ENCODE data around the gene HTATIP2. TPM values are rescaled to one million over a fixed set of nuclear protein-coding genes. Genes with fewer than 3 reads are reported as not detected.

Gene HTATIP2
- total and polyA plus RNA-seq, 2 experiments from 2014 or later: 31.5 to 61.3 TPM

- TF ChIP-seq EZH2 (IDR thresholded peaks at IDR 0.05; ENCODE audit: borderline replicate concordance): no peak
- TF ChIP-seq EZH2phosphoT487 (IDR thresholded peaks at IDR 0.05; ENCODE audit: low read depth, severe bottlenecking, unreplicated experiment): no peak
- no peak for TF ChIP-seq CTCF (IDR thresholded peaks at IDR 0.05; ENCODE audit: poor library complexity)
- H3K4me3 ChIP-seq: no peak overlapping the region
- peak; percentile 77 for DNase-seq (ENCODE audit: low spot score)
- no peak overlapping the region for H2AFZ ChIP-seq
- H3K9me3 ChIP-seq (ENCODE audit: low read depth): no peaks in the 10 kb centered on the region
- no peaks in the 10 kb centered on the region for H3K27me3 ChIP-seq
- no peaks in the 10 kb centered on the region for H3K36me3 ChIP-seq (replicated peaks; ENCODE audit: insufficient read depth, low read depth)
- H3K9me2 ChIP-seq (replicated peaks; ENCODE audit: insufficient read depth): no peaks in the 10 kb centered on the region
- no peak overlapping the region for H3K27ac ChIP-seq
- H3K4me2 ChIP-seq: peak overlapping the region; percentile 66
- 21% methylated on average over 26 of the region's 26 CpGs for WGBS (ENCODE audit: low lambda C conversion rate, missing lambda C conversion rate)
- no peaks in the 10 kb centered on the region for H3K79me2 ChIP-seq
- H3K4me1 ChIP-seq (ENCODE audit: insufficient read depth): peaks cover 3% of the 10 kb centered on the region
- H4K20me1 ChIP-seq (ENCODE audit: insufficient read depth, poor library complexity, severe bottlenecking): no peaks in the 10 kb centered on the region
Measured at GRCh38 chr11:20342347-20343141, 21.0 kb upstream of the HTATIP2 start.

- DNase-seq (ENCODE audit: low spot score): no peak
- H4K20me1 ChIP-seq (ENCODE audit: insufficient read depth, poor library complexity, severe bottlenecking): no peaks in the 10 kb centered on the region
- no peaks in the 10 kb centered on the region for H3K79me2 ChIP-seq
- H3K27me3 ChIP-seq: no peaks in the 10 kb centered on the region
- WGBS (ENCODE audit: low lambda C conversion rate, missing lambda C conversion rate): 90% methylated on average over 7 of the region's 7 CpGs
- H3K4me3 ChIP-seq: no peak overlapping the region
- peaks cover 1% of the 10 kb centered on the region for H3K4me1 ChIP-seq (ENCODE audit: insufficient read depth)
- no peaks in the 10 kb centered on the region for H3K9me2 ChIP-seq (replicated peaks; ENCODE audit: insufficient read depth)
- no peaks in the 10 kb centered on the region for H3K36me3 ChIP-seq (replicated peaks; ENCODE audit: insufficient read depth, low read depth)
- H3K27ac ChIP-seq: no peak overlapping the region
- TF ChIP-seq CTCF (IDR thresholded peaks at IDR 0.05; ENCODE audit: poor library complexity): no peak
- TF ChIP-seq EZH2 (IDR thresholded peaks at IDR 0.05; ENCODE audit: borderline replicate concordance): no peak
- TF ChIP-seq EZH2phosphoT487 (IDR thresholded peaks at IDR 0.05; ENCODE audit: low read depth, severe bottlenecking, unreplicated experiment): no peak
- no peak overlapping the region for H3K4me2 ChIP-seq
- no peak overlapping the region for H2AFZ ChIP-seq
- no peaks in the 10 kb centered on the region for H3K9me3 ChIP-seq (ENCODE audit: low read depth)
Measured at GRCh38 chr11:20351136-20351535, 12.4 kb upstream of the HTATIP2 start.

- H3K4me3 ChIP-seq: no peak overlapping the region
- WGBS (ENCODE audit: low lambda C conversion rate, missing lambda C conversion rate): 57% methylated on average over 2 of the region's 2 CpGs
- DNase-seq (ENCODE audit: low spot score): no peak
Measured at GRCh38 chr11:20351751-20352262, 11.7 kb upstream of the HTATIP2 start.

GRCh38 chr11:20353829-20354434, 9.6 kb upstream of the HTATIP2 start:
- H4K20me1 ChIP-seq (ENCODE audit: insufficient read depth, poor library complexity, severe bottlenecking): no peaks in the 10 kb centered on the region
- no peak overlapping the region for H3K4me3 ChIP-seq
- no peak overlapping the region for H2AFZ ChIP-seq
- H3K27me3 ChIP-seq: no peaks in the 10 kb centered on the region
- H3K36me3 ChIP-seq (replicated peaks; ENCODE audit: insufficient read depth, low read depth): no peaks in the 10 kb centered on the region
- no peaks in the 10 kb centered on the region for H3K79me2 ChIP-seq
- no peaks in the 10 kb centered on the region for H3K9me2 ChIP-seq (replicated peaks; ENCODE audit: insufficient read depth)
- H3K9me3 ChIP-seq (ENCODE audit: low read depth): no peaks in the 10 kb centered on the region
- TF ChIP-seq EZH2 (IDR thresholded peaks at IDR 0.05; ENCODE audit: borderline replicate concordance): no peak
- TF ChIP-seq EZH2phosphoT487 (IDR thresholded peaks at IDR 0.05; ENCODE audit: low read depth, severe bottlenecking, unreplicated experiment): no peak
- peak; percentile 83 for TF ChIP-seq CTCF (IDR thresholded peaks at IDR 0.05; ENCODE audit: poor library complexity)
- no peak overlapping the region for H3K27ac ChIP-seq
- H3K4me2 ChIP-seq: no peak overlapping the region
- 17% methylated on average over 6 of the region's 6 CpGs for WGBS (ENCODE audit: low lambda C conversion rate, missing lambda C conversion rate)
- peaks cover 3% of the 10 kb centered on the region for H3K4me1 ChIP-seq (ENCODE audit: insufficient read depth)
- peak; percentile 75 for DNase-seq (ENCODE audit: low spot score)

More at GRCh38 chr11:20351751-20352262, 11.7 kb upstream of the HTATIP2 start:
- H3K27me3 ChIP-seq: no peaks in the 10 kb centered on the region
- no peaks in the 10 kb centered on the region for H4K20me1 ChIP-seq (ENCODE audit: insufficient read depth, poor library complexity, severe bottlenecking)
- H3K9me3 ChIP-seq (ENCODE audit: low read depth): no peaks in the 10 kb centered on the region
- H3K27ac ChIP-seq: no peak overlapping the region
- TF ChIP-seq EZH2 (IDR thresholded peaks at IDR 0.05; ENCODE audit: borderline replicate concordance): no peak
- no peak for TF ChIP-seq EZH2phosphoT487 (IDR thresholded peaks at IDR 0.05; ENCODE audit: low read depth, severe bottlenecking, unreplicated experiment)
- H3K4me2 ChIP-seq: no peak overlapping the region
- H3K9me2 ChIP-seq (replicated peaks; ENCODE audit: insufficient read depth): no peaks in the 10 kb centered on the region
- H3K36me3 ChIP-seq (replicated peaks; ENCODE audit: insufficient read depth, low read depth): no peaks in the 10 kb centered on the region
- H2AFZ ChIP-seq: no peak overlapping the region
- no peaks in the 10 kb centered on the region for H3K79me2 ChIP-seq
- peaks cover 3% of the 10 kb centered on the region for H3K4me1 ChIP-seq (ENCODE audit: insufficient read depth)

Measured in hepatocyte (in vitro differentiated cells).